HEK293 (cell line): ENCODE data around the gene OBSCN.

Source experiments
- CTCF ChIP-seq: fragments of 450-650 bp; formaldehyde crosslinking; IDR thresholded peaks from 2 replicates; pipeline ENCODE4 v1.5.1; 2016; ENCODE audit warnings: missing biosample characterization, missing genetic modification characterization
- REPIN1 ChIP-seq: fragments of 450-650 bp; formaldehyde crosslinking; IDR thresholded peaks from 2 replicates; pipeline ENCODE4 v1.5.1; 2017; ENCODE audit warnings: missing biosample characterization, missing genetic modification characterization, low read depth
- YY1 ChIP-seq: fragments of 450-650 bp; formaldehyde crosslinking; IDR thresholded peaks from 2 replicates; pipeline ENCODE4 v1.5.1; 2018; ENCODE audit warnings: missing biosample characterization, missing genetic modification characterization
- ZBTB20 ChIP-seq: fragments of 450-650 bp; formaldehyde crosslinking; IDR thresholded peaks from 2 replicates; pipeline ENCODE4 v1.5.1; 2016; ENCODE audit warnings: missing biosample characterization, missing genetic modification characterization
- ZNF510 ChIP-seq: fragments of 450-650 bp; formaldehyde crosslinking; IDR thresholded peaks from 2 replicates; pipeline ENCODE4 v1.5.1; 2018; ENCODE audit warnings: mild to moderate bottlenecking, missing genetic modification characterization, missing biosample characterization; ENCODE audit not compliant: insufficient replicate concordance
- ZNF585B ChIP-seq: fragments of 450-650 bp; formaldehyde crosslinking; IDR thresholded peaks from 2 replicates; pipeline ENCODE4 v1.5.1; 2016; ENCODE audit warnings: missing biosample characterization, missing genetic modification characterization
- ZNF610 ChIP-seq: fragments of 450-650 bp; formaldehyde crosslinking; IDR thresholded peaks from 2 replicates; pipeline ENCODE4 v1.5.1; 2016; ENCODE audit warnings: missing biosample characterization, missing genetic modification characterization, borderline replicate concordance
- ZNF629 ChIP-seq: fragments of 450-650 bp; formaldehyde crosslinking; IDR thresholded peaks from 2 replicates; pipeline ENCODE4 v1.5.1; 2017; ENCODE audit warnings: missing biosample characterization, missing genetic modification characterization

- TF ChIP-seq REPIN1 (no peak), CTCF (no peak), ZNF629 (tag by site-specific recombination) (no peak), ZBTB20 (tag by site-specific recombination) (no peak), ZNF510 (tag by site-specific recombination) (no peak), YY1 (tag by site-specific recombination) (no peak), ZNF610 (tag by site-specific recombination) (no peak), ZNF585B (no peak)
Observed at GRCh38 chr1:228335406-228336307, 127.8 kb downstream of the OBSCN start.
